GM12873 (cell line): ENCODE data around the gene CRTC3.

Experiments
- TF ChIP-seq, protein P1 (sequence below): IDR thresholded peaks from 2 replicates; pipeline ENCODE4 v1.5.1; 2012; ENCODE audit warnings: low read depth, mild to moderate bottlenecking, moderate library complexity, low read length, control low read depth; ENCODE audit not compliant: insufficient read depth; ENCODE audit errors: missing control alignments

Gene CRTC3, protein sequence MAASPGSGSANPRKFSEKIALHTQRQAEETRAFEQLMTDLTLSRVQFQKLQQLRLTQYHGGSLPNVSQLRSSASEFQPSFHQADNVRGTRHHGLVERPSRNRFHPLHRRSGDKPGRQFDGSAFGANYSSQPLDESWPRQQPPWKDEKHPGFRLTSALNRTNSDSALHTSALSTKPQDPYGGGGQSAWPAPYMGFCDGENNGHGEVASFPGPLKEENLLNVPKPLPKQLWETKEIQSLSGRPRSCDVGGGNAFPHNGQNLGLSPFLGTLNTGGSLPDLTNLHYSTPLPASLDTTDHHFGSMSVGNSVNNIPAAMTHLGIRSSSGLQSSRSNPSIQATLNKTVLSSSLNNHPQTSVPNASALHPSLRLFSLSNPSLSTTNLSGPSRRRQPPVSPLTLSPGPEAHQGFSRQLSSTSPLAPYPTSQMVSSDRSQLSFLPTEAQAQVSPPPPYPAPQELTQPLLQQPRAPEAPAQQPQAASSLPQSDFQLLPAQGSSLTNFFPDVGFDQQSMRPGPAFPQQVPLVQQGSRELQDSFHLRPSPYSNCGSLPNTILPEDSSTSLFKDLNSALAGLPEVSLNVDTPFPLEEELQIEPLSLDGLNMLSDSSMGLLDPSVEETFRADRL

DNA sequence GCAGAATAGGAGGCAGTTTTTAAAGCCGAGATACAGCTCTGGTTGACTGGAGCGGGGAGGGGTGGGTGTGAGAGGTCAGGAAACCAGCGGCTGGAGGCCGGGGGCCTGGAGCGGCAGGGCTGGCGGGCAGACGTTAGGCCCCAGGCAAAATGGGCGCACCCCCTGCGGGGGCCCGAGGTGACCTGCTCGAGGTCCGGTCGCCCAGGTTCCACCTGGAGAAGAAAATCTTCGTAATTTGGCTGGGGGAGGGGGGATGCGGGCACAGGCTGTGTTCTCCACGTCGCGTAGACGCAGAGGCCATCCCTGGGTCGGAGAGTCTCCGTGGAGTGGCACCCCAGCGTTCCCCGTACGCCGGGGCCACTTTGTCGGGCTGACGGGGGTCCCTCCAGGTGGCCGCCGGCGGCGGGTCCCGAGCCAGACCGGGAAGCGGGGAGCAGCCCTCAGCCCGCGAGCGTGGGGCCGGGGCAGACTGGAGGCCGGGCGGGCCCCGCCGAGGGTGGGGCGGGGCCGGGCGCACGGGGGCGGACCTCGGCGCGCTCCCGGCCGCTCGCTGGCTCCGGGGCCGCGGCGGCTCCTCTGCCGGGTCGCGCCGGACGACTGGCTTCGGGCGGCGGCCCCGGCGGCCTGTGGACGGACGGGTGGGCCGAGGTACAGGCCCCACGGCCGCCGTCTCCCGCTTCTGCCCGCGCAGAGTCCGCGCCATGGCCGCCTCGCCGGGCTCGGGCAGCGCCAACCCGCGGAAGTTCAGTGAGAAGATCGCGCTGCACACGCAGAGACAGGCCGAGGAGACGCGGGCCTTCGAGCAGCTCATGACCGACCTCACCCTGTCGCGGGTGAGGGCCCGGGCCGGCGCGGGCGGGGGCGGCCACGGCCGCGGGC, at the start of gene CRTC3:
Gene CRTC3 (plus strand): TSS at position 553 of the 879 bp plus-strand sequence. CDS start 149 bp downstream, at position 702.
- TF ChIP-seq, protein P1, sequence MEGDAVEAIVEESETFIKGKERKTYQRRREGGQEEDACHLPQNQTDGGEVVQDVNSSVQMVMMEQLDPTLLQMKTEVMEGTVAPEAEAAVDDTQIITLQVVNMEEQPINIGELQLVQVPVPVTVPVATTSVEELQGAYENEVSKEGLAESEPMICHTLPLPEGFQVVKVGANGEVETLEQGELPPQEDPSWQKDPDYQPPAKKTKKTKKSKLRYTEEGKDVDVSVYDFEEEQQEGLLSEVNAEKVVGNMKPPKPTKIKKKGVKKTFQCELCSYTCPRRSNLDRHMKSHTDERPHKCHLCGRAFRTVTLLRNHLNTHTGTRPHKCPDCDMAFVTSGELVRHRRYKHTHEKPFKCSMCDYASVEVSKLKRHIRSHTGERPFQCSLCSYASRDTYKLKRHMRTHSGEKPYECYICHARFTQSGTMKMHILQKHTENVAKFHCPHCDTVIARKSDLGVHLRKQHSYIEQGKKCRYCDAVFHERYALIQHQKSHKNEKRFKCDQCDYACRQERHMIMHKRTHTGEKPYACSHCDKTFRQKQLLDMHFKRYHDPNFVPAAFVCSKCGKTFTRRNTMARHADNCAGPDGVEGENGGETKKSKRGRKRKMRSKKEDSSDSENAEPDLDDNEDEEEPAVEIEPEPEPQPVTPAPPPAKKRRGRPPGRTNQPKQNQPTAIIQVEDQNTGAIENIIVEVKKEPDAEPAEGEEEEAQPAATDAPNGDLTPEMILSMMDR: peak; percentile 21

DNA sequence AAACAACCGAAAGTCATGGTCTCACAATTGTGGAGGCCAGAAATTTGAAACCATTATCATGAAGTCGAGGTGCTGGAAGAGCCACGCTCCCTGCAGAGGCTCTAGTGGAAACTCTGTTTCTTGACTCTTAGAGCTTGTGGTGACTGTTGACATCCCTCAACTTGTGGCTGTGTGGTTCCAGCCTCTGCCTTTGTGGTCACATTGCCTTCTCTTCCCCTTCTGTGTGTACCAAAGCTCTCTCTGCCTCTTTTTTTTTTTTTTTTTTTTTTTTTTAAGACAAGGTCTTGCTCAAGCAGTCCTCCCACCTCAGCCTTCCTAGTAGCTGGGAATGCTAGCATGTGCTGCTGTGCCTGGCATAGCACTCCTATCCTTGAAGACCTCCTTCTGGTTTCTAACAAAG, 48.7 kb upstream of the CRTC3 start:
- TF ChIP-seq, protein P1: no peak

DNA sequence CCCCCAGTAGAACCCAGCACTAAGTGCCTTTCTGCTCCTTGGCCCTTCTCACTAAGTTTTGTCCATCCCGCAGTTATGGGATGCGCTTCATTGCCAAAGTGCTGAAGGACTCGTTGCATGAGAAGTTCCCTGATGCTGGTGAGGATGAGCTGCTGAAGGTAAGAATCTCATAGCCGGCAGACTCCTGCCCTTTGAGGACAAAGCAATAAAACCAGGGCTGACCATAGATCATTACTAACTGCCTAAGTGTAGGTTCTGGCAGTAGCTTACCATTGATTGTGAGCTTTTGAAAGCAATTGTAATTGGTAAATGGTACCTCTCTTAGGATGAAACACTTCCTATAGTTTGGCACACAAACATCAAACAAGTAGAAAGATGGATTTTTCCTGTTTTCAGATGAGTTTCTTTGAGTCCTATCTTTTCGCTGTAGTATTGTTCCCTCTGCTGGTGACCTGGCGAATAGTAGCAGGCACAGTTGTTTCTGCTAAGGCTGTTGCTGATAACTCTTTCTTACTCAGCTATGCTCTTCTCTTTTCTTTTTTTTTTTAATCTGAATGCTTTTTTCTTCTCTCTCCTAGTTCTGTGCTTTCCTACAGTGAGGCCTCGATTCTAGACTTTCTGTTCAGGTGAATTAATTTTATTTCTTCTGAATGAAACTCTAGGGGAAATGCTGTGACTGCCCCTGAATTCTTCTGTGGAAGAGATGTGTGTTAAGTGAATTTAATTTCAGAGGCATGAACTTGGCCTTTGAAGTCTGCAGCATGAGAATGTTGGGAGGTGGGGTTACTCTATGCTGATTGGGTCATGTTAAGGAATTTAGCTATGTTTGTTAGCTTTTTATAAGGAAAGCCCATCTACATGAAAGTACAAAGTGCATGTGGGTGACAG, 47.4 kb upstream of the CRTC3 start:
- TF ChIP-seq, protein P1: peak; percentile 81

DNA sequence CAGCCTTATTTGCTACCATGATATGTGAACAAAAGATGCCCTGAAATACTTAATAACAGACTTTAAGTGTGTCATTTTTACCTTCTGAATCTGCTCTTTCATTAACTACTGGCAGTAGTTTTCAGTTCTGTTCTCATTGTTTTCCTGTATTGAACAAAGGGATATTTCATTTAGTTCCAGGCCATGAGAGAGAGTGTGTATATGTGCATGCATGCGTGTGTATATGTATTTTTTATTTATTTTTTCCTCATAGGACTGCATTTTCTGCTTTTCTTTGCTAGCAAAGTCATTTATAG, 46.8 kb upstream of the CRTC3 start:
- TF ChIP-seq, protein P1: no peak

DNA sequence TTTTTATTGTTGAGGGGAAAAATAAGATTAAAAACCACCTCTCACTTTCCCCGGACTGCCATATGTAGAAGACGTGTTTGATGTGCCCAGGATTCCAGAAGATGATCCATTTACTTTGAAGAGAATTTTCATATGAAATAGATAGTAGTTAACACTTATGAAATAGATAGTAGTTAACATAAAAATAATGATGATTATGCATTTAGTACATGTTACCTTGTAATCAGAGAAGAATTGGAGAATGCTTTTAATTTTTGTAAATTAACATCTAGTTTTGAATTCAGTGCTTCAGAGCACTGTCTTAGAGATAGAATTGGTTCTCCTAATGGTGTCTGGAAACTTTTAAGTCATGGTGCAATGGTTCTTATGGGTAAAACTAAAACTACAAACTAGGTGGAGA, 46.1 kb upstream of the CRTC3 start:
- TF ChIP-seq, protein P1: no peak

DNA sequence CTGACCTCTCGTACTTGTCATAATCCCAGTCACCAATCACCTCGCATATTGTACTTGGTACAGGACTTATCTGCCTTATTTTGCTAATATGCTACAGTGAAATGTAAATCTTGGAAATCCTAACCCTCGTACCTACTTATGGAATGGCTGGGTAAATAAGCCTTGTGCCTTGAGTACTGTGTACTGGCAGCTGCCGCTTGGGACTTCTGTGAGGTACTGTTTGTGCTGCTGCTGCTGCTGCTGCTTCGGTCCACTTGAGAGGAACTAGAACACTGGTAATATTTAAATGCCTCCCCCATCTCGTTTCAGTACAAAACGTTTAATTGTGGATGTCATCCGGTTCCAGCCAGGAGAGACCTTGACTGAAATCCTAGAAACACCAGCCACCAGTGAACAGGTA, 42.5 kb upstream of the CRTC3 start:
- TF ChIP-seq, protein P1: no peak
